ENCODE measurements around the gene NFIC.

Gene NFIC

GRCh38 chr19:3368848-3369336 lies 2.5 kb downstream of the NFIC start:
- ATAC-seq, result no peak
- no peak for TF ChIP-seq ZNF70 (CRISPR knock-in tag; IDR thresholded peaks at IDR 0.05)
- no peak for TF ChIP-seq CREB5 (CRISPR knock-in tag; IDR thresholded peaks at IDR 0.05; ENCODE audit: low read depth)
- no peak for TF ChIP-seq PPARA (CRISPR knock-in tag; IDR thresholded peaks at IDR 0.05; ENCODE audit: borderline replicate concordance)
- TF ChIP-seq POU6F1 (CRISPR knock-in tag; IDR thresholded peaks at IDR 0.05; ENCODE audit: borderline replicate concordance, low read depth), result no peak
- no peak for TF ChIP-seq ZNF8 (CRISPR knock-in tag; IDR thresholded peaks at IDR 0.05)
- TF ChIP-seq ZNF565 (CRISPR knock-in tag; conservative IDR thresholded peaks at IDR 0.05; ENCODE audit: low read depth), result no peak
- no peak for TF ChIP-seq RARB (CRISPR knock-in tag; IDR thresholded peaks at IDR 0.05)

GRCh38 chr19:3369337-3370213 lies 3.2 kb downstream of the NFIC start:
- no peak for ATAC-seq

GRCh38 chr19:3370214-3370720 lies 3.9 kb downstream of the NFIC start:
- no peak for ATAC-seq
- TF ChIP-seq ISL1 (CRISPR knock-in tag; IDR thresholded peaks at IDR 0.05) (no peak), POU6F1 (CRISPR knock-in tag; IDR thresholded peaks at IDR 0.05; ENCODE audit: borderline replicate concordance, low read depth) (no peak), ZNF8 (CRISPR knock-in tag; IDR thresholded peaks at IDR 0.05) (no peak), PATZ1 (CRISPR knock-in tag; IDR thresholded peaks at IDR 0.05; ENCODE audit: borderline replicate concordance) (no peak), CSDC2 (CRISPR knock-in tag; IDR thresholded peaks at IDR 0.05) (no peak), OSR1 (CRISPR knock-in tag; IDR thresholded peaks at IDR 0.05) (no peak), ZFP30 (CRISPR knock-in tag; IDR thresholded peaks at IDR 0.05) (no peak), CREB5 (CRISPR knock-in tag; IDR thresholded peaks at IDR 0.05; ENCODE audit: low read depth) (no peak), CSRNP3 (CRISPR knock-in tag; IDR thresholded peaks at IDR 0.05) (no peak), ZNF565 (CRISPR knock-in tag; conservative IDR thresholded peaks at IDR 0.05; ENCODE audit: low read depth) (no peak), BACH2 (CRISPR knock-in tag; IDR thresholded peaks at IDR 0.05; ENCODE audit: borderline replicate concordance) (no peak), ZFP3 (CRISPR knock-in tag; IDR thresholded peaks at IDR 0.05) (no peak), TCF4 (CRISPR knock-in tag; IDR thresholded peaks at IDR 0.05; ENCODE audit: borderline replicate concordance) (no peak), GLIS3 (CRISPR knock-in tag; IDR thresholded peaks at IDR 0.05) (no peak), SNAI2 (CRISPR knock-in tag; IDR thresholded peaks at IDR 0.05) (no peak), TOX (CRISPR knock-in tag; IDR thresholded peaks at IDR 0.05; ENCODE audit: borderline replicate concordance) (no peak), PPARA (CRISPR knock-in tag; IDR thresholded peaks at IDR 0.05; ENCODE audit: borderline replicate concordance) (no peak)

More at GRCh38 chr19:3369337-3370213, 3.2 kb downstream of the NFIC start:
- TF ChIP-seq TCF4 (CRISPR knock-in tag; IDR thresholded peaks at IDR 0.05; ENCODE audit: borderline replicate concordance) (no peak), TSHZ2 (CRISPR knock-in tag; IDR thresholded peaks at IDR 0.05) (no peak), RARB (CRISPR knock-in tag; IDR thresholded peaks at IDR 0.05) (no peak), ZNF70 (CRISPR knock-in tag; IDR thresholded peaks at IDR 0.05) (no peak)
